Tibial nerve (tissue), 4 donors: ENCODE results near the gene NR3C1.

Source experiments
- CTCF ChIP-seq, 5 experiments: fragments of 200-600 bp in 3 of 5; fragments of 450-650 bp in 2 of 5; sonication (generic) in 3 of 5; IDR thresholded peaks; one replicate each; pipeline ENCODE4 v1.5.1; 2016 to 2019; ENCODE audit warnings: antibody characterized with exemption in 5 of 5, mild to moderate bottlenecking in 3 of 5, moderate library complexity in 2 of 5
- EP300 ChIP-seq, 2 donors: sonication (generic); formaldehyde crosslinking; IDR thresholded peaks; one replicate each; pipeline ENCODE4 v1.6.1; 2017; ENCODE audit warnings: antibody characterized with exemption in 2 of 2, mild to moderate bottlenecking in 1 of 2
- POLR2A ChIP-seq, 2 donors: fragments of 450-650 bp; IDR thresholded peaks; one replicate each; pipeline ENCODE4 v1.6.1; 2017; ENCODE audit warnings: antibody characterized with exemption in 2 of 2, mild to moderate bottlenecking in 2 of 2, moderate library complexity in 2 of 2

GRCh38 chr5:143328589-143329220, 74.8 kb downstream of the NR3C1 start:
- TF ChIP-seq POLR2A (IDR thresholded peaks at IDR 0.05) (no peak), CTCF (IDR thresholded peaks at IDR 0.05) (no peak), EP300 (IDR thresholded peaks at IDR 0.05) (no peak)
